CD4-positive, alpha-beta T cell treated with Interleukin-17A for 4 hours (primary cell): ENCODE measurements around the gene ANKMY2.
"Not testable (repeated sequence)": the region's sequence is repeated elsewhere in the genome, so short reads cannot be mapped to it uniquely, and the experiment has no call there.

Experiments used
- DNase-seq: peaks from one replicate; pipeline ENCODE4 v3.0.0-alpha.2; 2020; ENCODE audit warnings: mixed read lengths

The ANKMY2 gene

DNA sequence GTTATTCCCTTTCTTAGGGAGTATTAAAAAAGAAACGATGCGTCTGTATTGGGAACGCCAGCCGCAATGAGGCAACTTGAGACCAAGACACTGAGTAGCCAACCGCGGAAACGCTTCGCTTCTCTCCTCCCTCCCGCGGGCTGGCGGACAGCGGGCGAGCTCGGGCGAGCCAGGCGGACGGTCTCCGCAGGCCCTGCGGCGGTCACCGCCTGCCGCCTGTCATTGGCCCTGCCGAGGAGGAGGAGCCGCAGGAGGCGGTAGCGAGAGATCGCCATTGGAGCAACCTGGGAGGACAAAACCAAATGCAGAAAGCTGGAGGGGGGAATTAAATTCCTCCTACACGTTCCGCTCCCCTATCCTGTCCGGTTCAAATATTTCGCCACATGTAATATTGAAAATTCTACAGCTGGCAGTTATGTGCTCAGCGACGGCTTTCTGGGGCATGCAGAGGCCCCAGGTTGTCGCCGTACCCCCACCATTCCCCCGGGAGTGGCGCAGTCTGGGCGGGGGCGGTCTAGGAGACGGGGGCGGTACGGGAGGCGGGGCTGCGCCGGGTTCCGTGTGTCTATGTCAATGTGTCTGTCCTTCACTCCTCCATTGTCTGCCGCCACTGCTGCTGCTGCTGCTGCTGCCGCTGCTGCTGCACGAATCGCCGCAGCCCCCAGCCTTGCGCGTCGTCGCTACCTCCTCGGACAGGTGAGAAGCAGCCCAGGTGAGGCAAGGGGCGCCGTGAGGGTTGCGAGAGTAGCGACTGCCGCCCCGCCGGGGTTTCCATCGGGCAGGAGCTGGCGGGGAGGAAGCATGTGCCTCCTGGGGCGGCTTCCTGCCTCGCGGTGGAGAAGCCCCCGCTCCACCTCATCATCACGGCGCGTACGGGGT lies at the start of gene ANKMY2, which contains the start of gene BZW2:
ANKMY2 (minus strand) TSS at position 162 of the 879 bp plus-strand sequence. CDS start 181 bp downstream, outside the sequence.
BZW2 (plus strand) TSS at position 589 of the 879 bp plus-strand sequence. CDS start 19,263 bp downstream, outside the sequence.
- peak; percentile 95 for DNase-seq

DNA sequence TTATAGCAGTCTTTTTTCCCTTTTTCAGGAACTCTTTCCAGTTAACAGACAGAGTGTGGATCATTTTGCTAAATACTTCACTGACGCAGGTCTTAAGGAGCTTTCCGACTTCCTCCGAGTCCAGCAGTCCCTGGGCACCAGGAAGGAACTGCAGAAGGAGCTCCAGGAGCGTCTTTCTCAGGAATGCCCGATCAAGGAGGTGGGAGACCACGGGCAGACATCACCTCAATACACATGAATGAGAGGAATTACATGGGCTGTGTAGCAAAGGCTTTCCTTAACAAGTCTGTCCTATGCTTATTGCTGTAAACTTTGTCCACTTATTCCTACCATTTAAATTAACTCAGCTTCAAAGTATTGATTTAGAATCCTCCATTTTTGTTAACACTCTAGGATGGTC lies 49.3 kb upstream of the ANKMY2 start:
- DNase-seq = no peak

DNA sequence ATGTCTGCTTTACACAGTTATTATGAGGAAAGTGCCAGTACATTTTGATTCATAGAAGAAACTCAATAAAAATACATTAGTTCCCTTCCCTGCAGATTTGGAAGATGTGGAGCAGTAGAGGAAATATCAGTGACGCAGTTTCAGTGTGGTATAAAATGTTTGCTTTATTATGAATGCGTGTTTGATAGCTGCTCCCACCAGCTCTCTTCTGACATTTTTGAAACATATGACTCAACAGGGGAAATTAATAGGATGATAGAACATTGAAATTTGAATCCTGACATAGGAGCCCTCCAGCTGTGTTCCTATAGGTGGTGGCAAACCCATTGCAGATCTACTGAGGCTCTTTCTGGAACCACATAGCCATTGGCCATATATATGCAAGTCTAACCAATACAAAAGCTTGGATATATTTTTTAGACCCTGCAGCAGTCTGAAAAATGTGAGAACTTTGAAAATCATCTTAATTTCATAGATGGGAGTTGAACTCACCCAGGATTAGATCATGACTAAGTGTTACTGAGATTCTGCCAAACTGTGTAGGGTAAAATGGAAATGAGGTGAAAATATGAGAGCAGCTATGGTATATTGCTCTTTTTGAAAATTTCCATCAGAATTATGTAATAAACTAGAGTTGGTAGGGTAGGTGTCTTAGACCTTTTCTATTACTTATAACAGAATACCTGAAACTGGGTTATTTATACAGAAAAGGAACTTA lies 48.2 kb upstream of the ANKMY2 start:
- DNase-seq = no peak

GRCh38 chr7:16691241-16691640 lies 45.7 kb upstream of the ANKMY2 start:
- DNase-seq = no peak

GRCh38 chr7:16688249-16688648 lies 42.7 kb upstream of the ANKMY2 start:
- no peak for DNase-seq

- no peak for DNase-seq
These were observed 40.0 kb upstream of the ANKMY2 start for GRCh38 chr7:16685535-16685934.

DNA sequence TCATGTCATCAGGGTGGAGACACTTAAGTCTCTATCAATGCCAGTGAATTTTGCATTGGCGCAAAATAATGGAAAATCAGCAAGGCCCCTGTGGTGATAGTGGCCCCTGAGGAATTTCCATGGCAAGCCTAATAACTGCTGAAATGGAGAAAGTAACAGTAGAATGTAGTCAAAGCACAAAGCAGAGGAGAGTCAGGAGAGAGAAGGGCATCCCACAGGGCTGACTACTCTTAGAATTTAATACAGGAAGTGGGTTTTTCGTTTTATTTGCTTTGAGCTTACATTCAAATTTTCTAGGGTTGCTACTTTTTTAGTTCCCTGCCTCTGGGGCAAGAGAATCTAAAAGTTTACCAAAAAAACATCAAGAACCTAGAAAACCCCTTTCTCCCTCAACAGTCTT lies 39.4 kb upstream of the ANKMY2 start:
- no peak for DNase-seq

GRCh38 chr7:16678645-16679566 lies 33.4 kb upstream of the ANKMY2 start:
- DNase-seq = not testable (repeated sequence)

DNA sequence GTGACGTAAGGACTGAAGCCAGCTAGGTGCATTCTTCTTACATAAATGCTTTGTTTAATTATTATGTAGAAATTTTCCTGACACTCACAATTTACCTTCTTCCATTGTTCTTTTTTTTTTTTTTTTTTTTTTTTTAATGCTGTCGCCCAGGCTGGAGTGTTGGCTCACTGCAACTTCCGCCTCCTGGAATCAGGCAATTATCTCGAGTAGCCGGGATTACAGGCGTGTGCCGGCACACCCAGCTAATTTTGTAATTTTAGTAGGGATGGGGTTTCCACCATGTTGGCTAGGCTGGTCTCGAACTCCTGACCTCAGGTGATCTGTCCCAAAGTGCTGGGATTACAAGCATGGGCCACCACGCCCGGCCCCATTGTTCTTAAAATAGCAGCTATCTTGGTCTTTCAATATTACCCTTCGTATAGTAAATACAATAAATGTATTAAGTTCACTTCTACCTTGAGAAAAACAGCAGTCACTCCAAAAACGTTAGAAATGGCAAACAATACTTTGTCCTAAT lies 32.5 kb upstream of the ANKMY2 start:
- DNase-seq = no peak

- no peak for DNase-seq
These were observed 29.7 kb upstream of the ANKMY2 start for GRCh38 chr7:16675277-16675676.

DNA sequence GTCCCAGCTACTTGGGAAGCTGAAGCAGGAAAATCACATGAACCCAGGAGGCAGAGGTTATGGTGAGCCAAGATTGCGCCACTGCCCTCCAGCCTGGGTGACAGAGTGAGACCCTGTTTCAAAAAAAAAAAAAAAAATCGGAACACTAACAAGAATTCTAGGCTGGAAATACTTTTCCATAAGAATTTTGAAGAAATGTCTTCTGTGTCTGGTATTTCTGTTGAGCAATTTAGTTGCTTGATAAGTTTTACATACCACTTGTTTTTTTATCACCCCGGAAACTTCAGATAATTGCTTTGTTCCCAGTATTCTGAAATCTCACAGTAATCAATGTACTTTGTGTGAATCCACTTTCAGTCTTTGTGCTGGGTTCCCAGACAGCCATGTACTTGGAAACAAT lies 26.3 kb upstream of the ANKMY2 start:
- no peak for DNase-seq

- no peak for DNase-seq
These were observed 25.3 kb upstream of the ANKMY2 start for GRCh38 chr7:16670731-16671344.

DNA sequence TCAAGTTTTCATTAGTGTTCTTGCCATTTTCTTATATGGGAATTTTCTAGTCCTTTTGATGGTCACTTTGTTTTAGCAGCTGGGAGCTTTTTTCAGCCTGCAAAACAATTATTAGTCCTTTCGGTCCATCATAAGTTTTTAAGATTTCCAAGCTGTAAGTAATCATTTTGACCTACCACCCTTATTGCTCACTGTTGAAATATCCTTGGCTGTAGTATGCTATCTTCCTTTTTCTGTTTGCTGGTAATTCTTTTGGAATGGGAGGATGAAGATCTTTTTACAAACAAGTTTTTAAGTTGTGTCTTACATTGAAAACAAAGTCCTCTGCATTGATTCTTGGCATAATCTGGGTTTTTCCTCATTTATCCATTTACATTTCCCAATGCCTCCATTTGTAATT lies 24.5 kb upstream of the ANKMY2 start:
- no peak for DNase-seq

GRCh38 chr7:16669581-16669980 lies 24.0 kb upstream of the ANKMY2 start:
- DNase-seq = no peak

DNA sequence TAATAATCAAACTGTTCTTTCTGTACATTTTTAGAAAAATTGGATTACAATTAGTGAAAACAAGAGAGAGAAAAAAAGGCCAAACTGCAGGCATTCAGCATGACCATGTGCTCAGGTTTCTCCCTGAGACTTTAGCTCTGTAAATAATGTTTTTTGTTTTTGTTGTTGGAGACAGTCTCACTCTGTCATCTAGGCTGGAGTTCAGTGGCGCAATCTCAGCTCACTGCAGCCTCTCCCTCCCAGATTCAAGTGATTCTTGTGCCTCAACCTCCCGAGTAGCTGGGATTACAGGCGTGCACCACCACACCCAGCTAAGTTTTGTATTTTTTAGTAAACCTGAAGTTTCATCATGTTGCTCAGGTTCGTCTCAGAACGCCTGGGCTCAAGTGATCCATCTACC lies 23.4 kb upstream of the ANKMY2 start:
- no peak for DNase-seq

DNA sequence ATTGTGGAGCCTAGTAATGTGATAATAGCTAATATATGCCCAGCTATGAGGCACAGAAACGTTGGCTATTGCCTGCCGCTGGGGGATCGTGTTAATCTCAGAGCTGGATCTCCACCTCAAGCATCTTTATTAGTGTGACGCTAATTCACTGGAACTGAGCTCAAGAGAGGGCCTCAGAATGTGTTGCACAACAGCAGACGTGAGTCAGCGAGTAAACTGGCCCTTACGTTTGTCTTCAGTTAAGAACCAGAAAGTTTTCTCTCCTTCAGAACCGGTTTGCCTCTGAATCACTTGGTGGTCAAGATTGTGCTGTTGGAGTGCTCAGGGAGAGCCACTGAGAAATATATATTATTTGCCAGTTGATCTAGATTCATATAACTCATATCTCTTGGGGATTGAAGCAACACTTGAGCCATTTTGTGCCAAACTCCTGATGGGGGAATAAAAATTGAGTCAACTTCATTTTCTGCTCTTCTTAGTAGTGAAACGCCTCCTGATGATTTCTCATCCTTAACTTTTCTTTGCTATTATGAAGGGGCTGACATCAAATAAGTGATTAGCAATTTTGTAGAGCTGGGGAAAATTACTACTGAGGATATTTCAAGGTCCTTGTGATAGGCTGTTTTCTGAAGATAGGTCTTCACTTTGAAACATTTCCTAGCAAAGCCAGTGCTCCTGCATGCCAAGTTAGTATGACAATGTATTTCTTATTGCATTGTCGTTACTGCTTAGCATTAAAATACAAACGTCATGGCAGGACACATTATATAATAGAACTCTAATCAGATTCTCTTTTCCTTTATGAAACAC lies 22.7 kb upstream of the ANKMY2 start:
- no peak for DNase-seq

DNA sequence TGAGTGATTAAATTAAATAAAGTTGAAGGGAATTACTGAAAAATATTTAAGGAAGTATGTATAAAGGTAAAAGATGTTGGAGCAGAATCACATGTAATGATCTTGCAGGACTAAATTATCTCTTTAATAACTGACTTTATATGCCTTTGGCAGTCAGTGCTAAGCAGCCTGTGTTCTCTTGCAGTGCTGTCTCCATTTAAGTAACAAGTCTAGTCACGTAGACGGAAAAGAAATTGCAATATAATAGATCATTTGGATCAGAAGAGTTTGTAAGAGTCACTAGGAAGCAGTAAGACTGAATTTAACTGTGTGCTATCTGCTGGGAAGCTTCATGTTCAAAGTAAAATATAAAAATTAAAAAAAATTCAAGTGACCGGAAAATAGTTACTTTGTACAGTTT lies 21.8 kb upstream of the ANKMY2 start:
- no peak for DNase-seq

GRCh38 chr7:16661924-16662323 lies 16.4 kb upstream of the ANKMY2 start:
- no peak for DNase-seq

- DNase-seq = no peak
These were observed 15.3 kb upstream of the ANKMY2 start for GRCh38 chr7:16660702-16661464.

- not testable (repeated sequence) for DNase-seq
These were observed 14.4 kb upstream of the ANKMY2 start for GRCh38 chr7:16659854-16660497.
